CD4-positive, alpha-beta memory T cell (primary cell): ENCODE measurements around the gene MACF1. TPM values are rescaled to one million over a fixed set of nuclear protein-coding genes. Genes with fewer than 3 reads are reported as not detected.
A peak's percentile ranks its signal among the peaks of the same experiment; 100 is the strongest.
"Not testable (repeated sequence)": the region's sequence is repeated elsewhere in the genome, so short reads cannot be mapped to it uniquely, and the experiment has no call there.

Experiments
- CTCF ChIA-PET: fragments of 350-600 bp; sonication (Branson Sonifier 250); formaldehyde crosslinking; loops from one replicate; lab custom pipeline; 2021; ENCODE audit warnings: inconsistent platforms; ENCODE audit not compliant: partially characterized antibody; lab: Charles Lee
- POLR2A ChIA-PET: fragments of 350-600 bp; sonication (Branson Sonifier 250); formaldehyde crosslinking; loops from one replicate; lab custom pipeline; 2021; ENCODE audit not compliant: partially characterized antibody; lab: Charles Lee
- DNase-seq, 5 donors: peaks; one replicate each; pipeline versions ENCODE4 v3.0.0 to v3.0.0-alpha.2; 2020 to 2022; ENCODE audit warnings: mixed read lengths in 1 of 5
- H3K27ac ChIP-seq: one replicate; pipeline ENCODE4 v1.7.0; 2013; ENCODE audit warnings: low read depth, low read length
- H3K27me3 ChIP-seq: 2 replicates; pipeline ENCODE4 v1.7.0; 2013; ENCODE audit warnings: mild to moderate bottlenecking, low read length, moderate library complexity; ENCODE audit not compliant: insufficient read depth
- H3K36me3 ChIP-seq: 2 replicates; pipeline ENCODE4 v1.7.0; 2013; ENCODE audit warnings: mild to moderate bottlenecking, low read length, moderate library complexity; ENCODE audit not compliant: insufficient read depth
- H3K4me1 ChIP-seq: 2 replicates; pipeline ENCODE4 v1.7.0; 2013; ENCODE audit warnings: mild to moderate bottlenecking, low read length, moderate library complexity; ENCODE audit not compliant: insufficient read depth
- H3K4me3 ChIP-seq, 2 donors: one replicate each; pipeline ENCODE4 v1.7.0; 2013; ENCODE audit warnings: low read length in 2 of 2, mild to moderate bottlenecking in 1 of 2
- H3K9me3 ChIP-seq, 2 donors: one replicate each; pipeline ENCODE4 v1.7.0; 2013; ENCODE audit warnings: low read length in 2 of 2, control low read depth in 1 of 2; ENCODE audit not compliant: control insufficient read depth in 1 of 2
- H3K27ac Mint-ChIP-seq, 7 donors: one replicate each; pipeline ENCODE4 v1.8.0; 2020 to 2021; ENCODE audit warnings: mixed read lengths in 7 of 7, mild to moderate bottlenecking in 6 of 7, inconsistent platforms in 3 of 7, moderate library complexity in 3 of 7
- H3K27me3 Mint-ChIP-seq, 2 donors: one replicate each; pipeline ENCODE4 v1.8.0; 2020 to 2021; ENCODE audit warnings: mixed read lengths in 2 of 2
- H3K36me3 Mint-ChIP-seq, 2 donors: one replicate each; pipeline ENCODE4 v1.8.0; 2020 to 2021; ENCODE audit warnings: mixed read lengths in 2 of 2, inconsistent platforms in 1 of 2, mild to moderate bottlenecking in 1 of 2
- H3K4me1 Mint-ChIP-seq, 4 donors: one replicate each; pipeline ENCODE4 v1.8.0; 2020 to 2021; ENCODE audit warnings: mixed read lengths in 4 of 4, mild to moderate bottlenecking in 1 of 4
- H3K4me3 Mint-ChIP-seq, 8 donors: one replicate each; pipeline ENCODE4 v1.8.0; 2020 to 2021; ENCODE audit warnings: mixed read lengths in 8 of 8, mild to moderate bottlenecking in 7 of 8, moderate library complexity in 6 of 8, inconsistent platforms in 3 of 8
- H3K9me3 Mint-ChIP-seq, 8 donors: one replicate each; pipeline ENCODE4 v1.8.0; 2020 to 2021; ENCODE audit warnings: mixed read lengths in 8 of 8, mild to moderate bottlenecking in 5 of 8, inconsistent platforms in 3 of 8, moderate library complexity in 1 of 8
- intact Hi-C: fragments of 100-400 bp; cut with micrococcal nuclease; formaldehyde crosslinking; loops from one replicate; pipeline ENCODE4 v1.15.1; 2023
- polyA plus RNA-seq, 2 donors: library from polyadenylated mRNA; unstranded; fragments of 300-500 nt; fragmentation: Illumina TruSeq; gene quantifications; one replicate each; pipeline ENCODE4 v1.2.3, GENCODE V29; 2021
- total RNA-seq, 2 experiments: library from RNA; stranded (reverse); gene quantifications; one replicate each; pipeline ENCODE4 v1.2.3, GENCODE V29; 2021

MACF1 gene
- total RNA-seq, result 100 to 1,000 TPM; 329 to 387 TPM
- 100 to 1,000 TPM in 1 of 2 donors, 1 to 10 TPM in 1; 6.8 to 114 TPM for polyA plus RNA-seq

- peak in 2 of 5 donors; percentile 25 to 80 for DNase-seq
- H3K9me3 ChIP-seq, result no peaks in the 10 kb centered on the region
- Mint-ChIP-seq H3K4me1 (peaks cover 38 to 72% (median 56%) of the 10 kb centered on the region in 4 donors), H3K27ac (peak within 1 kb of the TSS; percentile 89 to 98 (median 94)), H3K27me3 (no peaks in the 10 kb centered on the region), H3K4me3 (peak within 1 kb of the TSS; percentile 90 to 99 (median 96)), H3K36me3 (peaks cover 8 to 9% of the 10 kb centered on the region in 2 donors), H3K9me3 (peaks cover 0 to 3% (median 0%) of the 10 kb centered on the region in 8 donors)
- H3K36me3 ChIP-seq, result no peaks in the 10 kb centered on the region
- H3K27ac ChIP-seq, result peak within 1 kb of the TSS; percentile 78
- intact Hi-C loops, result loop anchor here (1.0 kb wide), 3 partner anchors 7 to 12 kb away; no protein-coding TSS in a partner anchor
- no peaks in the 10 kb centered on the region for H3K27me3 ChIP-seq
- ChIA-PET CTCF (interaction anchor here (1.1 to 9.0 kb wide), 8 partner anchors 7 to 106 kb away, joined by 4 to 154 read pairs (median 12); no protein-coding TSS in a partner anchor), POLR2A (interaction anchor here (0.6 to 7.1 kb wide), 18 partner anchors 7 to 1729 kb away, joined by 3 to 163 read pairs (median 8); no protein-coding TSS in a partner anchor)
- peaks cover 53% of the 10 kb centered on the region for H3K4me1 ChIP-seq
- H3K4me3 ChIP-seq, result peak within 1 kb of the TSS; percentile 55 to 63
Measured at GRCh38 chr1:39204441-39205081, at the start of gene MACF1. MACF1 (plus strand) TSS chr1:39204695; CDS start chr1:39205023, 328 bp downstream.

- Mint-ChIP-seq H3K36me3 (no peaks in the 10 kb centered on the region), H3K9me3 (no peaks in the 10 kb centered on the region), H3K4me1 (peaks cover 0 to 4% (median under 1%) of the 10 kb centered on the region in 4 donors), H3K4me3 (no peak overlapping the region), H3K27ac (no peak overlapping the region), H3K27me3 (peaks cover 4% of the 10 kb centered on the region in 2 donors)
- Histone ChIP-seq H3K4me1 (no peaks in the 10 kb centered on the region), H3K27ac (no peak overlapping the region), H3K4me3 (no peak overlapping the region), H3K9me3 (no peaks in the 10 kb centered on the region), H3K27me3 (no peaks in the 10 kb centered on the region), H3K36me3 (no peaks in the 10 kb centered on the region)
- ChIA-PET CTCF (interaction anchor here (1.2 kb wide), 1 partner anchor 34 kb away, joined by 3 read pairs; no protein-coding TSS in a partner anchor), POLR2A (no interaction called here)
- DNase-seq, result no peak
- intact Hi-C loops, result no loop called here
Measured at GRCh38 chr1:39157304-39157703, 47.2 kb upstream of the MACF1 start.

- Histone ChIP-seq H3K4me3 (no peak overlapping the region), H3K4me1 (no peaks in the 10 kb centered on the region), H3K36me3 (no peaks in the 10 kb centered on the region), H3K27ac (no peak overlapping the region), H3K9me3 (no peaks in the 10 kb centered on the region), H3K27me3 (no peaks in the 10 kb centered on the region)
- ChIA-PET POLR2A (interaction anchor here (0.6 kb wide), 1 partner anchor 227 kb away, joined by 4 read pairs; no protein-coding TSS in a partner anchor), CTCF (interaction anchor here (0.8 to 1.4 kb wide), 2 partner anchors 13 to 60 kb away, joined by 4 read pairs; no protein-coding TSS in a partner anchor)
- intact Hi-C loops, result no loop called here
- no peak for DNase-seq
- no peak overlapping the region for H3K27ac Mint-ChIP-seq
- H3K27me3 Mint-ChIP-seq, result peaks cover 4% of the 10 kb centered on the region in 2 donors
- peaks cover 0 to 4% (median under 1%) of the 10 kb centered on the region in 4 donors for H3K4me1 Mint-ChIP-seq
- H3K9me3 Mint-ChIP-seq, result no peaks in the 10 kb centered on the region
- no peaks in the 10 kb centered on the region for H3K36me3 Mint-ChIP-seq
- no peak overlapping the region for H3K4me3 Mint-ChIP-seq
Measured at GRCh38 chr1:39158327-39159086, 46.0 kb upstream of the MACF1 start.

- intact Hi-C loops, result no loop called here
- Histone ChIP-seq H3K4me3 (no peak overlapping the region), H3K4me1 (no peaks in the 10 kb centered on the region), H3K9me3 (no peaks in the 10 kb centered on the region), H3K27me3 (no peaks in the 10 kb centered on the region), H3K36me3 (no peaks in the 10 kb centered on the region), H3K27ac (no peak overlapping the region)
- H3K36me3 Mint-ChIP-seq, result no peaks in the 10 kb centered on the region
- peak overlapping the region in 1 of 7 donors; percentile 32 for H3K27ac Mint-ChIP-seq
- peaks cover 4% of the 10 kb centered on the region in 2 donors for H3K27me3 Mint-ChIP-seq
- POLR2A ChIA-PET, result no interaction called here
- no peak overlapping the region for H3K4me3 Mint-ChIP-seq
- no peak for DNase-seq
- CTCF ChIA-PET, result interaction anchor here (1.4 kb wide), 1 partner anchor 60 kb away, joined by 4 read pairs; no protein-coding TSS in a partner anchor
- peaks cover 0 to 4% (median under 1%) of the 10 kb centered on the region in 4 donors for H3K4me1 Mint-ChIP-seq
- no peaks in the 10 kb centered on the region for H3K9me3 Mint-ChIP-seq
Measured at GRCh38 chr1:39159224-39160036, 45.1 kb upstream of the MACF1 start.

- Mint-ChIP-seq H3K9me3 (no peaks in the 10 kb centered on the region), H3K27me3 (peaks cover 4% of the 10 kb centered on the region in 2 donors), H3K36me3 (no peaks in the 10 kb centered on the region), H3K4me3 (no peak overlapping the region), H3K4me1 (no peaks in the 10 kb centered on the region), H3K27ac (no peak overlapping the region)
- ChIA-PET CTCF (no interaction called here), POLR2A (no interaction called here)
- intact Hi-C loops, result no loop called here
- Histone ChIP-seq H3K4me1 (no peaks in the 10 kb centered on the region), H3K4me3 (no peak overlapping the region), H3K27me3 (no peaks in the 10 kb centered on the region), H3K36me3 (no peaks in the 10 kb centered on the region), H3K27ac (no peak overlapping the region), H3K9me3 (no peaks in the 10 kb centered on the region)
- DNase-seq, result no peak
Measured at GRCh38 chr1:39160703-39161102, 43.8 kb upstream of the MACF1 start.

- DNase-seq, H3K36me3 Mint-ChIP-seq, H3K4me1 ChIP-seq, H3K36me3 ChIP-seq, H3K27me3 Mint-ChIP-seq, H3K9me3 ChIP-seq, H3K4me1 Mint-ChIP-seq, H3K27ac Mint-ChIP-seq, intact Hi-C loops, POLR2A ChIA-PET, H3K4me3 Mint-ChIP-seq, H3K4me3 ChIP-seq, H3K27me3 ChIP-seq, H3K27ac ChIP-seq, H3K9me3 Mint-ChIP-seq: not testable (repeated sequence)
- CTCF ChIA-PET, result interaction anchor here (0.6 kb wide), 1 partner anchor 291 kb away, joined by 3 read pairs; no protein-coding TSS in a partner anchor
Measured at GRCh38 chr1:39161811-39162210, 42.7 kb upstream of the MACF1 start.
